NCI-H1930 (cell line): ENCODE results near the gene PTPRD.
A peak's percentile ranks its signal among the peaks of the same experiment; 100 is the strongest.

Experiments used
- DNase-seq, 2 experiments: peaks; one replicate each; lab custom pipeline; 2025; lab: John Stamatoyannopoulos, UW

The PTPRD gene

DNA sequence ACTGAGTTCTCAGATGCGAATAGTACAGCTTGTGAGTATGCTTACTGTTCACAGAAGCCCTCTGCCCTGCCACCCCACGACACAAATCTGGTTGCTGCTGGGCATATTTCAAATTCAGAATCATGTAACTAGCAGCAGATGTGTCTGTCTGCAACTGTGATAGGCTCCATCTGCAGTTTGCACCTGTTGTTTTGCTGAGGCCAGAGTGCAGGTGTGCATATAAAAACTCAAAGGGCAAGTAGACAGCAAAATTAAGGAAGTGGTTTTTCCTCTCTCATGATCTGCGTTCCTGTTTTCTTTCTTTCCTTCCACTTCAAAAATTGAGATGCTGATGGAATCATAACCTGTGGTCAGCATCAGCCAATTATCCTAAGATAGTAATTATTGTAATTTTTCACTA, 1000.5 kb downstream of the PTPRD start:
- peak in 1 of 2 experiments; percentile 41 for DNase-seq

DNA sequence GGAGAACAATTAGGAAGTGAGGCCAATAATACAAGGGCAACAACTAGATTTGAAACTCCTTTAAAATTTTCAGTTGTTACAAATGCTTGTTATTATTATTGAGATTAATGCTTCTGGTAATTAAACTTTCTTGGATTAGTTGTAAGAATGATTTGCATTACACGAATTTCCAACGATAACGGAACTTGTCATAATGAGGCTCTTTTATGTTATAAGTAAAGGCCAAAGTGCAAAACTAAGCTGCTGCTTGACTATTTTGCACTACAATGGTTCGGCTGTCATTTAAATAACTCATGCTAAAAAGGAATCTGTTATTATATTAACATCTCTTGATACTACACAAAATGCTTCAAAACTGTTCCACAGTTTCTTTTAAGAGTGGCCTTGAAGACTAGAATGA, 1007.1 kb downstream of the PTPRD start:
- DNase-seq, result no peak

DNA sequence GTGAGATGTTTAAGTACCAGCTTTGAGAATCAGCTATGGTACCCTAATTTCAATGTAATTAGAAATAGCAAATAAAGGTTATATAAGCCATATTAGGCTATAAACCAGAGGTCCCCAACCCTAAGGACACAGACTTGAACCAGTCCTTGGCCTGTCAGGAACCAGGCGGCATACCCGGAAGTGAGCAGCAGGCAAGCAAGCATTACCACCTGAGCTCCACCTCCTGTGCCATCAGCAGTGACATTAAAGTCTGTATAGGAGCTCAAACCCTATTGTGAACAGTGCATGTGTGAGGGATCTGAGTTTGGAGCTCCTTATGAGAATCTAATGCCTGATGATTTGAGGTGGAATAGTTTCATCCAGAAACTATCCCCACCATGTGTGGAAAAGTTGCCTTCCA, 1009.5 kb downstream of the PTPRD start:
- DNase-seq, result no peak

DNA sequence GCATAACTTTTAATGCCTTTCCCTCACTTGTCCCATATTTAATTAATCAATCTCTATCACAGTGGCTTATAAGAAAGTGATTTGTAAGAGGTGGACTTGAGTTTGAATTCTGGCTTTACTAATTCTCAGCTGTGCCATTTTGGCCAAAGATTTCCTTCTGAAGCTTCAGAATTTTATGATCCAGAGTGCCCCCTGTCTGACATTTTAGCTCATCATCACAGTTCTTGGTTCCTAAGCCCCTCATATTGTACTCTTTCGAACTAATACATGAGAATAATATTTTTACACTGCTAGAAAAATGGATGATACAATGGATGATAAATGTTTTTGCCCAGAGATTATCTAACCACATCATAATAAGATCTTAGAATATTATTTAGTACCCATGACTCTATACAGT, 1014.1 kb downstream of the PTPRD start:
- DNase-seq, result no peak

DNA sequence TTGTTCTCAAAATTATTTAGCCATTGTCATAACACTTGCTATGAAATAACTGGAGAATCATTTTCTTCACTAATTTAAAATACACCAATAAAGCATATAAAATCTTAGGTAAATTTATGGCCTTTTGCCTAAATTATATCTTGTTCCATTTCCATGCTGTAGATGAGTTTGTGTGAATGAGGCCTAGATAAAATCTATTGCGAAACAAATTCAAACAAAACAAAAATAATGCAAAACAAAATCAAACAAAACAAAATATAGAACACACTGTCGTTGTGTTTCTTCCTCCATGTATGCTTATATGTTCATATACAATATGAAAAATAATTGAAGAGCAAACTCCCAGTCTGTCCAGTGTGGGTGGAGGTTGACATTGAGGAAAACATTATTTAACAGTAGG, 1020.7 kb downstream of the PTPRD start:
- no peak for DNase-seq

DNA sequence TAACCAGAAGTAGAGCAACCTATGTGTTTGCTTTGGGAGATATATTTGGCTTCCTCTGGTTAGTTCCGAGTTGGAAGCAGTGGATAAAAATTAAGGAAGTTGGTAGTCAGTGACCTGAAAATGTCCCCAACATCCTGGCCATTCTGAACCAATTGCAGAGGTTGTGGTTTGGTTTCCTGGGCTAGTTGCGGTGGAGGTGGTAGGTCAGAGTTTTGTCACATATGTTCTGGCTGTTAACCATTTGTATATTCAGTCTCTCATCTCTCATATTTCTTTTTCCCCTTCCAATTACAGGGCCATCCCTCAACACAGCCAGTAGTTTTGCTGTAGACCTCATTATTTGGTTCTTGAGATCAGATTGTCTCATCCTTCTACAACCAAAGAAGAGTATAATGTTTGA, 1026.9 kb downstream of the PTPRD start:
- DNase-seq, result no peak

DNA sequence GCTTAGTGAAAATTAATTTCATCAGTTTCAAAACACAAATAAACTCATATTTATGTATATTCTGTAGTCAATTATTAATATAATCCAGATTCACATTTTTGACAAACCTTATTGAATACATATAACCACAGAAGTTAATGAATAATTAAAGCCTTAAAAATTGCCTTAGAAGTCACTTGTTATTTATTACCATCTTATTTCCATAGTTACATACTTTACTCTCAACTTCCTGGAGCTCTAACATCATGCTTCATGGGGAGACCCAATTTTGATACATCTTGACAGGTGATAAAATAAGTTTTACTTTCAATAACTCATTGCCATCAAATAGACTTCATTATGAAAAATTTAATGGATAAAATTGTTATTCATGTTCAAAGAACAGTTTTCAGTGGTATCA, 1038.7 kb downstream of the PTPRD start:
- DNase-seq, result no peak

DNA sequence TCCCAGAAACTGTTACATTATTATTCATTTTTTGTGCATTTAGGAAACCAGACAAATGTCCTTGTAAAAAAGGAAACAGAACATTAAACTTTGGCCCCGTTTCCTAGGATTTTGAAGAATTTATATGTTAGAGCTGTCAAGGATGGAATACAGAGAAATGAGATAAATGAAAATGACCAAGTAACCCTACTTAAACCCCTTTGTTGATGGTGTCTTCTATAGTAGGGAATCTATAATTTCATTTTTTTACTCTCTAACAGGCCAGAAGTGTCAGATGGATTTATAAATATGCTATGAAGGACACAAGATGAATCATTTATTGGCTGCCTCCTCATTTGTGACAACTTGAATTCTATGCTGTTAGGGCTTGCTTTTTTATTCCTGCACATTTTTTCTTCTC, 1047.1 kb downstream of the PTPRD start:
- DNase-seq, result no peak

DNA sequence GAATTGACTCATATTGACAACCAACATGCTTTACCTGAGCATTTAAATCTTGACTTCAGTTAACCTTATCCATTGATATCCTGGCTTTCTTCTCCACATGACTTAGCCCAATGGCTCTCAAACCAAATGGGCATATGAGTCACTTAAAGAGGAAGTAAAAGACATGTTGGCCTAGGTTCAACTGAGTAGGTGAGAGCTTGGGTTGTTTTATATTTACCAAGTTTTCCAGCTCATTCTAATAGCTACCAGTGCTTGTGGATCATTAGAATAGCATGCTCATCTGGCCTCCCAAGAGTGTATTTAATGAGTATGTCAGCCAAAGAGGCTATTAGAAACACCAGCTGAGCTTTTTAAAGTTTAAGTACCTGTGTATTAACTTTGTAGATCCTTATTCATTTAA, 1049.0 kb downstream of the PTPRD start:
- DNase-seq, result no peak

DNA sequence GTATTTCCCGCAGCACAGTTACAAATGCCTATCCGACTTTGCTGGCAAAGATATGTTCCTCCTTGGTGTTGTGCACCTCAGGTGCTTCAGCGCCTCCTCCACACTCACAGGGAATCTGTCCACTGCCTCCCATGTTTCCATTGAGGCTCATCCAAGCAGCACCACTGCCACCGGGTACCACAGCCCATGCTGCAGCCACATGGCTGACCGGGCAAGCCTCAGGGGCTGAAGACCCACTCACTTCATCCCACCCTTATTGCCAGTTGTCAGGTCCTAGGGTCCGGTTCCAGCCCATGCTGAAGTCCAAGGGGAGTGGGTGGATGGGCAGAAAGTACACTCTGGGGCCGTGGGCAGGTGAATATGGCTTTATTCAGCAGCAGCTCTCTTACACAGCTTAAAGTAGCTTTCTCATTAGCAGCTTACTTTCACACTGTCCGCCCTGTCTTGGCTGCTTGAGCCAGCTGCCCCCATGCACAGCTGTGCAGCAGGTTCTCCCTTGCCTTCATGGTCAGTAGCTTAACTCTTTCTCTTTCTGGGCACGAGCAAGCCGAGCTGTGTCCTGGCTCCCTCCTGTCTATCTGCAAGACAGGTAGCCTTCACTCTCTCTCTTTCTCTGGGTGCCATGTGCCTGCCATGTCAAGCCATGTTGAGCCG, 1052.3 kb downstream of the PTPRD start:
- no peak for DNase-seq

DNA sequence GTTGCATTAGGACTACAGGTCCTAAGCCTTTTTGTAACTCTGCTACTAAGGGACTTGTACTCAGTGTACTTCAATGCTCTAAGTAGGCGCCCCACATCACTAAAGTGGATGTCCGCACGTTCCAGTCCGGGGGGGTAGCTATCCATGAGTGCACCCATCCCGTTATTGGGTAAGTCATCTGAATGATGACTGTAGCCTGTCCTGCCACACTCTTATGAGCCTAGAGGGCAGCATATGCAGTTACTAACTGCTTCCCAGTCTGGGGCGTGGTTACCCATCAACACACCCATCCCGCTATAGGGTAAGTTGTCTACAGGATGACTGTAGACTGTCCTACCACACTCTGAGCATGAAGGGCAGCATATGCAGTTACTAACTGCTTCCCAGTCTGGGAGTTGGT, 1053.9 kb downstream of the PTPRD start:
- no peak for DNase-seq

DNA sequence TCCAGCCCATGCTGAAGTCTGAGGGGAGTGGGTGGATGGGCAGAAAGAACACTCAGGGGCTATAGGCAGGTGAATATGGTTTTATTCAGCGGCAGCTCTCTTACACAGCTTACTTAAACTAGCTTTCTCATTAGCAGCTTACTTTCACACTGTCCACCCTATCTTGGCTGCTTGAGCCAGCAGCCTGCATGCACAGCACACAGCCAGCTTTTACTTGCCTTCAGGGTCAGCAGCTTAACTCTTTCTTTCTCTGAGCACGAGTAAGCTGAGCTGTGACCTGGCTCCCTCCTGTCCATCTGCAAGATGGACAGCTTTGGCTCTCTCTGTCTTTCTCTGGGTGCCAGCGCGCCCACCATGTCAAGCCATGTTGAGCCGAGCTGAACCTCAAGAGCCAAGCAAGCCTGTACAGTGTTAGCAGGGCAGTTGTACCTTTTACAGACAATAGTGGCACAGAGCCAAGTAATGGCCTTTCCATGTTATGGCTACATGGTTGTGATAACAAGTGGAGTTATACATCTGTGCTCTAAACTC, 1054.9 kb downstream of the PTPRD start:
- DNase-seq, result no peak

DNA sequence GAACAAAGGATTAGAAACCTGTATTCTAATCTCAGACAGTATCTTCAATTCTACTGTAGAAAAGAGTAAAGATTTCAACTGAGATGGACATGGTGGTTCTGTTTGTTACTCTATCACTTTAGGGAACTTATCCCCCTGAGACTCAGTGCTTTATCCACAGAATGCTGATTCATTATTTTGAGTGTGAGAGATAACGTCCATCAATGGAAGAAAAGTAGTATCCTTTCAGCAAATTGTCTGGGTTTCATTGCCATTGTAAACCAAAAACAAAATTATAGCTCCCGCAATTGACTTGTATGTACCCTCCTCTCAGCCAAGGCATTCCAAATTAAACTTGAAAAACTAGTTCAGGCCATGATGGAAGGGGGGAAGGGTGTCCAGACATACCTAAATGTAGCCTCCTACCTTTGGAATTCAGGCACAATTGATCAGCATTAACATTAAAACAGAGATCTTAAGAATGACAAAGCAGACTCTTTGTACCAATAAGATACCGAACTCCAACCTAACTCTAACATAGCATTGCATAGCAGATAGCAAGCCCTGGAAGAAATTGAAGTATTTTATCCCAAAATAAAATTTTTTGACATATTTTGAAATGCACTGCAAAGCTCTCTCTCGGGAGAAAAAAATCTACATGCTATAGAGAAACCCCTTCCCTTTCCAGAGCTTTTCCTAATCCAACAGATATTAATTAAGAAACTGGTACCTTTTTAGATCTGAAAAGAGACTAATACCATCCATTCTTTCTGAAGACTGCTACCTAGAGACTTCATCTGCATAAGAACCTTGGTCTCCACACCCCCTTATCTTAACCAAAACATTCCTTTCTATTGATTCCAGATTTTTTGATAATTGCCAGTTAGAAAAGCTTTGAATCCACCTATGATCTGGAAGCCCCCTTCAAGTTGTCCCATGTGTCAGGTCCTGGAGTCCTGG, 1055.7 kb downstream of the PTPRD start:
- DNase-seq, result no peak

DNA sequence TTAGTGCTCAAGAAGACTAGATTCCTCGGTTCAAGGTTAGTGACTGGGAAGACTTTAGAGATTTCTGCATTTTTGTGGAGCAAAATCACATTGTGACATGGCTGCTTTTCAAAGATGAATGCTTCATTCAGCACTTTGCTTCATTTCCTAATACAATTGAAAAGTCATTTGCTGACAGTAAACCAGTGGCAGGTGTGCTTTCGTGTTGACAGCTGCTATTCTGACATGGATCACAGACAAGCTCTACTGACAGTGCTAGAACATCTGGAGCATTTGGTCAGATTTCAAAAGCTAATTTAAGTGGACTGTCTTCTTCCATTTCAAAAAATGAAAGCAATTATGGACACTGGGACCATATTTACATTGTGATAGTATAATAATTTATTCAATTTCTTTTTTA, 1060.1 kb downstream of the PTPRD start:
- peak in 1 of 2 experiments; percentile 27 for DNase-seq

DNA sequence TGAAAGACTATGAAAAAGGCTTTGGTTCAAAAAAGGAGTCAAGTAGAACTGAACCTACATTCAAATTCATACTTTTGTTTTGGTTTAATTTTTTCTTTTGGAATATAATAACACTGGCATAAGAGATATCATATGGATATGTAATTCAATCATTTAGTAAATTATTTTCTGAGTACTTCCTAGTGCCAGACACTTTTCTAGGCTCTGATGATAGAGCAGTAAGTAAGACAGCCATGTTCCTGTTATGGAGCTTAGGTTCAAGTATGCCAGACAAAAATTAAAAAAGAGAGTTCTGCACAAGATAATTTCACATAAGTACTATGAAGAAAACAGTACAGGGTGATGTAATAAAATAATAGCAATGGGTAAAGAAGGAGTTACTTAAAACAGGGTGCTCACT, 1074.0 kb downstream of the PTPRD start:
- no peak for DNase-seq

DNA sequence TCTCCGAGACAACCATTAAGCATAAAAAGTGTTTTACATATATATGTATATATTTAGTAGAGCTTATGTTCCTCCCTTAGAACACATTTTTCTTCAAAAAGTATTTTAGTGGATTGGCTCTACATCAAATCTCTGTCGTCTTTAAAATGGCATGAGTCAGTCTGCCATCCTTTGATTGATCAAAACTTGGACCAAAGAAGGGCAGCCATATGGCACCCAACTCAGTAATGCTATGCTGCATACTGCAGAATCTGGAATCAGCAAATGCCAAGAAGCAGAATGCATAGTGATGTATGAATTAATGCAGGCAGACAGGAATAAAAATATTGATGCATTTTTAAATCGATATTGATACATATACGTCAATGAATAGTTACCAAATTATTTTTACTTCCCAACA, 1074.4 kb downstream of the PTPRD start:
- no peak for DNase-seq

DNA sequence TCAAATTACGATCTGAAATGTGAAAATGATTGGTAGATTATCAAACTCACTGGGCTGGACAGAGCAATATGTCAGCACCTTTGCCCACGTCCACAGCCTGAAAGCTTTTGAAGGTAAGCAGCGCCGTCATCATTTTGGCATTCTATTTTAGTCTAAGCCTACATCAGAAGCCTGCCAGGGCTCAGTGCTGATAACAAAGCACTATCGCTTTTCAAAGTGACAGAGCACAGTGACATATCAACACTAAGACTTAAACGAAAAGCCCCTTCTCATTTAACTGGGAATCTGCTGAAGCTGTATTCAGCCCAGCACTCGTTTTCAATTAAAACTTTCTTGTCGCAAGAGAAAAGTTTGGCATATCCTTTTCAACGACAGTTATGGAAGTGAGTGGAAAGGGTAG, 1076.3 kb downstream of the PTPRD start:
- DNase-seq, result no peak

DNA sequence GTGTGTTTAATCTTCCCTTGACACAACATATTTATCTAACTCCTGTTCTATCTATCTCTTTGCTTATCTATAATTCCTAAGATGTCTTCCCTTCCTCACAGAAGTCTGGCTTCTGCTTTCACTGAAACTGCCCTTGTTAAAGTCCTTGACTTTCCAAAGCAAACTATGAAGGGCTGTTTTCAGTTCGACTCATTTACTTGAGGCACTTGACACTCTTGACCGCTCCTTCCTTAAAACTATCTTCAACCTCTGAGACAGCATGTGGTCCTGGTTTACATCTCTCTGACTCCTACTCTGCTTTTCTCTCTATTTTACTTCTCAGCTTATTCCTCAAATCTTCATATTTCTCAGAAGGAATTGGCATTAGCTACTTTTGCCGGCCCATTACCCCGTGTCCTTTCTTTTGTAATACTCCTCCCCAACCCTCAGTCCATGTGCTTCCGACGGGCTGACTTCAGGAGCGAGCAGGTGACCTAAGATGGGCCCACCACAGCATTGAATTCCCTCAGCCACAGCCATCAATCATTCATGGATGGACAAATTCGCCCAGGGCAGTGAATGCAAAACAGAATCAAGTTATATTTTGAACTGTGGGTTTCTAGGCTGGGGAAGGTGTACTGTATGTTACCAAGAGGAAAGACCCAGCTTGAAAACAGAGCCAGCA, 1089.2 kb downstream of the PTPRD start:
- DNase-seq, result no peak

DNA sequence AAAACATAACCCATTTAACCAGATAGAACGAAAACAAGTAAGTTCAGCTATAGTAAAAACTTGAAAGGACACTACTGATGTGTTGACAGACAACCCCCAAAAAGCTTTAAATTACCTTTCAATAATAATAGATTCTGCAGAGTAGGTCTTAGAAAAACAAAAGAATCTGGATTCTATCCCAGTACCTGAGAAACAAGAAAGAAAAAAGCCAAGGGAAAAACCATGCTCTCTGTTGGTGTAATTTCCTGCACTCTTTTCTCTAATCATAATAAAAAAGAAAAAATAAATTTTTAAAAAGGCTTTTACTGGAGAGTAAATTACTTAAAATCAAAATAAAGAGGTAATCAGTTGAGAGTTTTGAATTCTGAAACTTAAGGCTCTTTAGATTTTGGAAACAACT, 1090.4 kb downstream of the PTPRD start:
- DNase-seq, result no peak

DNA sequence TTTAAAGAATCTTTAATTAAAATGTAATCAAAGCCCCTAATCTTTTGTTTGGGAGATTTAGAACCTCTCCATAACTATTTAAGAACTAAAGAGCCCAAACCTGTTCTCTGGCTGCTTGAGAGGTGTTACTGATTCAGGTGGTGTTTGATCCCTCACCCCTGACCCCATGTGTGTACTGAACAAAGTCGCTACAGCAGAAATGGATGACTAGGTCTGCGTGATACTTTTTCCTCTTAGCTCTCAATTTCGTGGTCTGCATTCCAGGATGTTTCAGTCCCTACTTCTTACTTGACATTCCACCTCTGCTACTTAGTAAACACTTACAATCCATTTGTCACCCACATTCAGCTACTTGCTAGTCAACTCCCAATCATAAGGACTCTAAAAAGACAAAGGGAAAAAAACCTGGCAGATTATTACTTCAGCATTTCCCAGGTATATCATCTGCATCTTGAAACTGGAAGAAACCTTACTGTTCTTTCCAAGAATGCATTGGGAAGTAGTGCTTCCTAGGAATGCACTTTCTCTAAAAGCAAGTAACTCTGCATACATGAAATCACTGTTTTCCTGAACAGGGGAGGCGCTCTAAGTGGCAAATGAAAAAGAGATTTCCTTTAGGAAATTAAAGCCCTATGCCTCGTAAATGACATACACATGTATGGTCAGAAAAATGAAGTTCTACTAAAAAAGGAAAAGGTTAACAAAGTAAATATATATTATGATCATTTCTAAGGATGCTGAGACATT, 1091.6 kb downstream of the PTPRD start:
- DNase-seq, result no peak

DNA sequence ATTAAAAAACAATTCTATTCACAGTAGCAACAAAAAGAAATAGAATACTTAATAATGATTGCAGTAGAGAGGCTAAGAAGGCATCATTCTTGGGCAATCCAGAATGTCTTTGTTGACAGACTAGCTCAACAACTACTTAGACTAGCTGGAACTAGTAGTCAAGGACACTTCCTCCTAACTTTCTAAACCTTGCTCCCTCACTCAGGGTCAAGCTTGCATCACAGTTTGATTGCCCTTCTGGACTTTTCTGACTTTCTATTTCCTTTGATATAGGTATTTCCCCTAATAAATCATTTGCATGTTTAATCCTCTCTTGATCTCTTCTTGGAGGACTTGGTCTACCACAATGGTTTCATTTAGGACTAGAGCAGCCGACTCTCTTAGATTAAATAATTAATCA, 1107.9 kb downstream of the PTPRD start:
- no peak for DNase-seq

DNA sequence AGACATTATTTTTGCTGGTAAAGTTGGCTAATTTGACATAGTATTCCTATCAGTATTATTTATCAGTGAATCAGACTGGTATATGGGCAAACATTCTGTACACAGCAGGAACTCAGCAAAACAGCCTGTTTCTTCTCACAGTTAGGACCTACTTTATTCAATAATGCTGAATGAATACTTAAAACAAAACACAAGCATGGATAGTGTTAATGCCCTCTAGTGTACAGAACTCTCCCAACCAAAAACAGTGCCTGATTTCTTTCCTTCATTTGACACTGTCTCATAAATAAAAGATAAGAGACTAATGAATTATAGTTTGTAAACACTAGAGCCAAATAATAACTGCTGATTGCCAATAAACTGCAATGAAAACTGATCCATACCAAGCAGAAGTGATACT, 1113.3 kb downstream of the PTPRD start:
- DNase-seq, result no peak
